MM.1S (cell line): ENCODE data around the gene PRCD.

Experiments used
- DNase-seq: peaks from one replicate; pipeline ENCODE4 v3.0.0-alpha.2; 2015
- H2AFZ ChIP-seq: fragments of 300-600 bp; sonication (generic); 2 replicates; pipeline ENCODE4 v1.6.0; 2016; ENCODE audit warnings: antibody characterized with exemption, low read length
- H3F3A ChIP-seq: fragments of 300-600 bp; sonication (generic); 2 replicates; pipeline ENCODE4 v1.6.1; 2016; ENCODE audit warnings: mild to moderate bottlenecking, antibody characterized with exemption, low read length, moderate library complexity, mixed read lengths; ENCODE audit not compliant: insufficient read depth
- H3K27ac ChIP-seq: fragments of 300-600 bp; sonication (generic); 2 replicates; pipeline ENCODE4 v1.5.1; 2016; ENCODE audit warnings: mild to moderate bottlenecking, low read length
- H3K27me3 ChIP-seq: fragments of 300-600 bp; sonication (generic); replicated peaks from 2 replicates; pipeline ENCODE4 v1.6.0; 2016; ENCODE audit warnings: low read length; ENCODE audit not compliant: insufficient read depth
- H3K36me3 ChIP-seq: fragments of 300-600 bp; sonication (generic); replicated peaks from 2 replicates; pipeline ENCODE4 v1.6.1; 2016; ENCODE audit warnings: mild to moderate bottlenecking, low read length, mixed read lengths; ENCODE audit not compliant: insufficient read depth
- H3K4me1 ChIP-seq: fragments of 300-600 bp; sonication (generic); 2 replicates; pipeline ENCODE4 v1.6.1; 2016; ENCODE audit warnings: low read length, mixed read lengths
- H3K4me2 ChIP-seq: fragments of 300-600 bp; sonication (generic); 2 replicates; pipeline ENCODE4 v1.6.0; 2016; ENCODE audit warnings: low read depth, low read length
- H3K4me3 ChIP-seq: fragments of 300-600 bp; sonication (generic); 2 replicates; pipeline ENCODE4 v1.5.1; 2016; ENCODE audit warnings: low read length, mixed read lengths
- H3K79me2 ChIP-seq: fragments of 300-600 bp; sonication (generic); 2 replicates; pipeline ENCODE4 v1.6.1; 2016; ENCODE audit warnings: mixed run types, low read length, mixed read lengths
- H3K9ac ChIP-seq: fragments of 300-600 bp; sonication (generic); 2 replicates; pipeline ENCODE4 v1.6.1; 2016; ENCODE audit warnings: low read length, mixed read lengths
- H3K9me2 ChIP-seq: fragments of 300-600 bp; sonication (generic); replicated peaks from 2 replicates; pipeline ENCODE4 v1.6.1; 2016; ENCODE audit warnings: mild to moderate bottlenecking, low read length, mixed read lengths; ENCODE audit not compliant: insufficient read depth
- H3K9me3 ChIP-seq: fragments of 300-600 bp; sonication (generic); replicated peaks from 2 replicates; pipeline ENCODE4 v1.6.1; 2016; ENCODE audit warnings: mild to moderate bottlenecking, low read length, mixed read lengths; ENCODE audit not compliant: insufficient read depth
- H4K20me1 ChIP-seq: fragments of 300-600 bp; sonication (generic); 2 replicates; pipeline ENCODE4 v1.6.1; 2016; ENCODE audit warnings: mild to moderate bottlenecking, low read length, moderate library complexity, mixed read lengths; ENCODE audit not compliant: insufficient read depth
- CTCF ChIP-seq: fragments of 300-600 bp; sonication (generic); IDR thresholded peaks from 2 replicates; pipeline ENCODE4 v1.5.1; 2016; ENCODE audit warnings: antibody characterized with exemption, low read length, mixed read lengths
- EZH2 ChIP-seq: fragments of 300-600 bp; sonication (generic); optimal IDR thresholded peaks from 2 replicates; pipeline ENCODE3; 2017; ENCODE audit warnings: low read depth, mild to moderate bottlenecking, antibody characterized with exemption, low read length, mixed read lengths
- EZH2phosphoT487 ChIP-seq: fragments of 300-600 bp; sonication (generic); IDR thresholded peaks from 2 replicates; pipeline ENCODE4 v1.6.1; 2018; ENCODE audit warnings: antibody characterized with exemption, low read length

Gene PRCD

GRCh38 chr17:76549215-76549518 is 9.3 kb downstream of the PRCD start:
- no peaks in the 10 kb centered on the region for H3K79me2 ChIP-seq
- no peak overlapping the region for H2AFZ ChIP-seq
- no peaks in the 10 kb centered on the region for H3K36me3 ChIP-seq
- no peaks in the 10 kb centered on the region for H3K9me2 ChIP-seq
- no peak overlapping the region for H3K4me3 ChIP-seq
- no peaks in the 10 kb centered on the region for H3F3A ChIP-seq
- H3K9me3 ChIP-seq = no peaks in the 10 kb centered on the region
- H4K20me1 ChIP-seq = no peaks in the 10 kb centered on the region
- H3K27ac ChIP-seq = no peak overlapping the region
- no peak for DNase-seq
- H3K27me3 ChIP-seq = peaks cover 18% of the 10 kb centered on the region
- no peak overlapping the region for H3K4me2 ChIP-seq
- no peak overlapping the region for H3K9ac ChIP-seq
- TF ChIP-seq EZH2phosphoT487 (no peak), EZH2 (no peak), CTCF (no peak)
- H3K4me1 ChIP-seq = no peaks in the 10 kb centered on the region

GRCh38 chr17:76549539-76549938 is 9.7 kb downstream of the PRCD start:
- TF ChIP-seq EZH2 (no peak), CTCF (no peak), EZH2phosphoT487 (no peak)
- no peaks in the 10 kb centered on the region for H3K4me1 ChIP-seq

DNA sequence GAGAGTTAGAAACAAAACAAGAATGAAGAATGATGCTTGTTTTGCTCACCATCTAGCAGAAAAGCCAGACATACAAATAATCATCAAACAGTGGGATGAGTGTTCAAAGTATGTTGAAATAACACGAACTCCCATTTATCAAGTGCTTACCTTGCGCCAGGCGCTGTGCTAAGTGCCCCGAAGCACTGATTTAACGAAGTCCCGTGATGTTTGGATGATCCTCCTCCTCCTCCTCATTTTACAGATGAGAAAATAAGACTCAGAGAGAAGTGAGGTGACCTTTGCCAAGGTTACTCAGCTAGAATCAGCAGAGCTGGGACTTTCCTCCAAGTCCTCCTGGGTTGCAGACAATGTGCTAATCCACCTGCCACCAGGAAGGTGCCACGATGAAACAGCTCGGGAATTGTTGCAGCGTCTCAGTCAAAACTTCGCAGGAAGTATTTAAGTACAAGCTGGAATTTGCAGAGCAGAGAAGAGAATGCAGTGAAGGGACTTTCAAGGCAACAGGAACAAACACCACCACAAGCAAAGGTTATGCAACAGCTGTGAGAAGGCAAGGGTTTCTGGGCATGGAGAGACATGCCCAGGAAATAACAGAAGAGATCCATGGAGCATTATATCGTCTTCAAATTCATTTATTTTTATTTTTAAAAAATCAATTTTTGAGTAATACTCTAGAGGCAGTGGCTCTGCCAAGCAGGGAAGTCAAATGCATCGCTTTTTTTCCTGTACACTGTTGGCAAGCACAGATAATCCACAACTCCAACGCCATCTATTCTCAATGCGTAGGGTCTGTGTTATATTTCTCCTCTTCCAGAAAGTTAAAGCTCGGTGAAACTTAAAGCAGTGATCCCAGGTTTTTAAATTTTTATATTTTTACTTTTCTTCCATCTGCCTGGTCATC is 11.1 kb downstream of the PRCD start:
- H3K36me3 ChIP-seq = no peaks in the 10 kb centered on the region
- 0 out of 2 replicates have a peak, but pooled peaks cover 1% of the 10 kb centered on the region for H3K27me3 ChIP-seq
- no peak overlapping the region for H3K4me3 ChIP-seq
- no peaks in the 10 kb centered on the region for H3K79me2 ChIP-seq
- no peak for TF ChIP-seq EZH2
- no peak for TF ChIP-seq EZH2phosphoT487
- TF ChIP-seq CTCF = no peak
- no peaks in the 10 kb centered on the region for H3K4me1 ChIP-seq
- H3F3A ChIP-seq = no peaks in the 10 kb centered on the region
- no peak overlapping the region for H3K4me2 ChIP-seq
- no peaks in the 10 kb centered on the region for H4K20me1 ChIP-seq
- H3K9me3 ChIP-seq = no peaks in the 10 kb centered on the region
- no peak overlapping the region for H2AFZ ChIP-seq
- H3K27ac ChIP-seq = no peak overlapping the region
- H3K9ac ChIP-seq = no peak overlapping the region
- H3K9me2 ChIP-seq = no peaks in the 10 kb centered on the region
- DNase-seq = no peak

More at GRCh38 chr17:76549539-76549938, 9.7 kb downstream of the PRCD start:
- Histone ChIP-seq H3K27me3 (peaks cover 14% of the 10 kb centered on the region), H3K9me2 (no peaks in the 10 kb centered on the region), H3K4me3 (no peak overlapping the region), H3K9ac (no peak overlapping the region), H4K20me1 (no peaks in the 10 kb centered on the region), H3K9me3 (no peaks in the 10 kb centered on the region), H3K36me3 (no peaks in the 10 kb centered on the region), H3K79me2 (no peaks in the 10 kb centered on the region), H3K27ac (no peak overlapping the region), H3K4me2 (no peak overlapping the region), H3F3A (no peaks in the 10 kb centered on the region), H2AFZ (no peak overlapping the region)
- DNase-seq = no peak
